GM04504 (cell line): Measurements from ENCODE around the gene CETP.
"Not testable (repeated sequence)": the region's sequence is repeated elsewhere in the genome, so short reads cannot be mapped to it uniquely, and the experiment has no call there.

Experiments used
- DNase-seq: peaks from one replicate; pipeline ENCODE4 v3.0.0-alpha.2; 2012; ENCODE audit warnings: low read depth

The CETP gene

DNA sequence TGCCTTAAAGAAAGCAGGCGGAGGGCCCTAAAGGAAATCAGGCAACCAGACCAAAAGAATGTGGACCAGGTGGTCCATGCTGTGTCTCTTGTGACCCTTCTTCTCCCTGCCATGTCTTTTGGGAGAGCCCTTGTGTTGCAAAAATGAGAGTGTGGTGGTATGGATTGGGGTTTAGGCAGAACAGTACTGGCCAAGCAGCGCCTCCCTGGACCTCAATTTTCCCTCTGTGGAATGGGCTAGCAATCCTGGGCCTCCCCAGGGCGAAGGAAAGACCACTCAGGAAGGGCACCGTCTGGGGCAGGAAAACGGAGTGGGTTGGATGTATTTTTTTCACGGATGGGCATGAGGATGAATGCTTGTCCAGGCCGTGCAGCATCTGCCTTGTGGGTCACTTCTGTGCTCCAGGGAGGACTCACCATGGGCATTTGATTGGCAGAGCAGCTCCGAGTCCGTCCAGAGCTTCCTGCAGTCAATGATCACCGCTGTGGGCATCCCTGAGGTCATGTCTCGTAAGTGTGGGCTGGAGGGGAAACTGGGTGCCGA is 20.1 kb downstream of the CETP start:
- DNase-seq = no peak

GRCh38 chr16:56982695-56983094 is 20.9 kb downstream of the CETP start:
- DNase-seq = no peak

- DNase-seq = no peak
Measured at GRCh38 chr16:56983211-56983751, 21.5 kb downstream of the CETP start.

DNA sequence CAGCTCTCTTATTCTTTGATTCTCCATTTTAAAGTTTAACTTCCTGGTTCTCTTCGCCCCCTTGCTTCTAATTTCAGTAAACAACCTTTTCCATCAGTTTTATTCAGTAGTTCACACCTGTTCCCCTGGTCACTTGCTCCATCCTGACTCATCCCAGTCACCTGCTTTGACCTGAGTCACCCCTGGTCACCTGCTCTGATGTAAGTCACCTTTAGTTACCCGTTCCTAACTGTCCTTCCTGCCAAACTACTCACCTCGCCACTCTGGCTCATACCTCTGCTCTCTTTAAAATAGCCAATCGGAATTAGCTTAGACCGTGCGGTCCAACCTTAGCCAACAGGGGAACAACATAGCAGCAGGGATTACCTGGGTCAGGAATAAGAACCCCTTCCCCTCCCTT is 22.9 kb downstream of the CETP start:
- DNase-seq = no peak

- peak; percentile 75 for DNase-seq
Measured at GRCh38 chr16:56985288-56985961, 23.7 kb downstream of the CETP start.

- no peak for DNase-seq
Measured at GRCh38 chr16:56985962-56986360, 24.2 kb downstream of the CETP start.

DNA sequence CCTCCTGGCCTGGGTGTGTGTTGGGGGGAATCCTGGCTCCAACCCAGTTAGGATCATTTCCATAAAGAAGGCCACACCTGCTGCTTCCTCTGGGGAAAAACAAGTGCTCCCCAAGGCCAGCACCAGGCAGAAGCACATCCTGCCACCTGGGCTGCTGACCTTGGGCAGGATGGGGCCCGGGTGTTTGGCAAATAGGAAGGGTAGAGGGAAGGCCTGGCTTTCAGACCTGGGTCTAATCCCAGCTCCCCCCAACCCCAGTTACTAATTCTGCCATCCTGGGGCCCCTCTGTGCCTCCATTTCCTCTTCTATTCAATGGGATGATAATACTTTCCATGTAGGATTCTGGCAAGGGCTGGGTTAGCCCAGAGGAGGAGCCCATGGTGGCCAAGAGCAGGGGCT is 24.6 kb downstream of the CETP start:
- no peak for DNase-seq

GRCh38 chr16:56986908-56987307 is 25.2 kb downstream of the CETP start:
- DNase-seq = not testable (repeated sequence)

DNA sequence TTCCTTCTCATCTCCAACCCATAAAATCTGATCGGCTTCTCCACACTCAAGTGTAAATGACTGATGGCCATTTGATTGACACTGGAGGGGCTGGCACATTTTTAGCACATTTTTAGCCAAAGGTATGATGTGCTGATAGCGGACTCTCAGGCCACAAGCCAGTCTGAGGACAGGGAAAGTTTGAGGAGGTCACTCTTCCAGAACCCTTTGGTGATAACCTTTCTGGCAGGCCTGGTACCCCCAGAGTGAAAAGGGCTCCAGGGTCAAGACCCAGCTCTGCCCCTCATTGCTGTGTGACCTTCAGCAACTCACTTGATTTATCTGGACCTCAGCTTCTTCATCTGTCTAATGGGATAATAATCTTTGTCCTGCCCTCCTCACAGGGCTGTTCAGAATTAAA is 25.9 kb downstream of the CETP start:
- no peak for DNase-seq

GRCh38 chr16:56988161-56988947 is 26.6 kb downstream of the CETP start:
- no peak for DNase-seq

DNA sequence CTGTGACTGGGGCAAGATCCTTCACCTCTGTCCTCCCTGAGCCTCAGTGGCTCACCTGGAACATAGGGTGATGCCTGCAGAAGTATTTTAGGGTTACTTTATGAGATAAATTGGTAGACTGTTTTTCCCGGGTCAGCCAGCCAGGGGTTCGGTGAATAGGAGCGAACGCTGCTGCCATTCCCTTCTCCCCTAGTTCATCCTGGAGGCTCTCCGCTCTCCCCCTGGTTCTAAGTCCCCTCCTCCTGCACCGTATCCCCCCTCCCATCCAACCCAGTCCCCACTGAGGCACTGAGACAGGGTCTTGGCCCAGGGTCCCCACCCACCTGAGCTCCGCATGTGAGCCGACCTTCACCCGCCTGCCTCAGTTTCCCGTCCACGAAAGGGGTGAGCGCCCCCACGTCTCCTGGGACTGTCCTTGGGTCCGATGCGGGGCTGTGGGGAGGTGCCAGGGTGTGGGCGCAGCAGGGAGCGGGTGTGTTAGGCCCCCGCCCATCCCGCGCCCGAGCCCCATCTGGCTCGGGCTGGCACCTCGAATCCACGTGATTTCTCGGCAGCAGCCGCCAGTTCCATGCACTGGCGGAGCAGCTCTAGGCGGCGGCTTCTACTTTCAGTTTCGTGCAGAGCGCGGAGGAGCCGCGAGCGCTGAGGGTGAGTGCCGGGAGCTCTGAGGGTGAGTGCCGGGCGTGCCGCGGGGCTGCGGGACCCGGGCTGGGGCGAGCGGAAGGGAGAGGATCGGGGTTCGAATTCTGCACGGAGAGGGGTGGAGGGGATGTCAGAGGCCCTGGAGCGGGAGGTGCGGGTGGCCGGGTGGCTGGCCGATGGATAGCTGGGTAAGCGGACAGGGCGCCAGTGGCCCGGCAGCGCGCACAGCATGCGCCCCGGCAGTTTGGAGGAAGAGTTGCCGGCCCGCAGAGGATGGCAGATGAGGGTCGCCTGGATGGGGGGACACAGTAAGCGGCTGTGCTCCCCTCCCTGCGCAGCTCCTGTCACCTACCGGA is 27.5 kb downstream of the CETP start, which contains the start of gene NLRC5:
NLRC5 (plus strand) TSS at position 610 of the 998 bp plus-strand sequence. CDS start 31,156 bp downstream, outside the sequence.
- DNase-seq = peak; percentile 62

DNA sequence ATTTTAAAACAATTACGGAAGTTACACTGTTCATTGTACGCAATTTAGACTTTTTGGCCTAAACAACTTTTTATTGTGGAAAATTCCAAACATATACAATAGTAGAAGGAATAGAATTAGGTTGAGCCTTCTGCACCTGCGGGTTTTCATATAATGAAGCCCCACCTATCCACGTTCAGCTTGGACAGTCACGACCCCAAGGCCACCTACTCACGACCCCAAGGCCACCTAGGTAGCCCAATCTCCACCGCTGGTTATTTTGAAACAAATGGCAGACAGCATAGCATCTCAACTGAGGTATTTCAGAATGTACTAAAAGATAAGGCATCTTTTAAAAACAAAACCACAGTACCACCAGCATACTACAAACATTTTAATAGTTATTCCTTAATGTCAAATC is 28.2 kb downstream of the CETP start:
- no peak for DNase-seq

DNA sequence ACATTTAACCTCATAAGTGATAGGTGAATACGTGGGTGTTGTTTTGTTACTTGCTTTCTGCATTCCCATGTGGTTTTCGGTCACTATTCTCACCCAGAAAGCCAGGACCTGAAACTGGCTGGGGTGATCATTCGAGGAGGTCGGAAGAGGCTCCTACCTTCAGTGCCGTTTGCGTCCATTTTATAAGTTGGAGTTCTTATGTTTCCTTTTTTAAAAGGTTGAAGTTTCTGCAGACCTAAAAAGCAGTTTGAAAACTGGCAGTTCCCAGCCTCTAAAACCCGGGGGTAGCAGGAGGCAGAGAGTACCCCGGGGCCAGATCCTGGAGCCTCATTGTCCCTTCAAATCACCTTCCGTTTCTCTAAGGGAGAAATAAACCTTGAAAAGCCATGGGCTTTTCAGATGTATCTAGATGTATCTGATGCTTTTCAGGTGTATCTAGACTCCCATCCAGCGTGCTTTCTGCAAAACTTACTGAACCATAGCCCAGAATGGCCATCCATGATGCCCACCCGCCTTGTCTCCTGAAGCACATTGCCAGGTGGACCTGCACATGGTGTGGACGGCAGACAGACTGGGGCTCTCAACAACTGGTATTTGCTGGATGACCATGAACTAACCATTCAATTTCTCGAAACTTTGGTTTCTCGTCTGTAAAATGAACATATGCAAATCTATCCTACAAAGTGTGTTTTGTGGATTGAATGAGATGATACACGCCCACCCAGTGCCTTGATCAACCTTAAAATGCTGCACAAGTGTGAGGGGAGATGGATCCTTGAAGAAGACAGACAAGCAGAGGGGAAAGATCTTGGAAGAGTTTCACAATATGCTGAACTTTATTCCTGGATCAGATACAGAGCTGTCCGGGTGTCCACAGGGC is 28.9 kb downstream of the CETP start:
- no peak for DNase-seq

DNA sequence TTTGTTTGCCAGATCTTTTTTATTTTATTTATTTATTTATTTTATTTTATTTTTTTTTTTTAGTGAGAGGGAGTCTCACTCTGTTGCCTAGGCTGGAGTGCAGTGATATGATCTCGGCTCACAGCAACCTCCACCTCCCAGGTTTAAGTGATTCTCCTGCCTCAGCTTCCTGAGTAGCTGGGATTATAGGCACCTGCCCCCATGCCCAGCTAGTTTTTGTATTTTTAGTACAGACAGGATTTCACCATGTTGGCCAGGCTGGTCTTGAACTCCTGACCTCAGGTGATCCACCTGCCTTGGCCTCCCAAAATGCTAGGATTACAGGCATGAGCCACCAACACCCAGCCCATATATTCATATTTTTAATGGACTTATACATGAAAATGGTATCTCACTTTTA is 30.7 kb downstream of the CETP start:
- DNase-seq = not testable (repeated sequence)

DNA sequence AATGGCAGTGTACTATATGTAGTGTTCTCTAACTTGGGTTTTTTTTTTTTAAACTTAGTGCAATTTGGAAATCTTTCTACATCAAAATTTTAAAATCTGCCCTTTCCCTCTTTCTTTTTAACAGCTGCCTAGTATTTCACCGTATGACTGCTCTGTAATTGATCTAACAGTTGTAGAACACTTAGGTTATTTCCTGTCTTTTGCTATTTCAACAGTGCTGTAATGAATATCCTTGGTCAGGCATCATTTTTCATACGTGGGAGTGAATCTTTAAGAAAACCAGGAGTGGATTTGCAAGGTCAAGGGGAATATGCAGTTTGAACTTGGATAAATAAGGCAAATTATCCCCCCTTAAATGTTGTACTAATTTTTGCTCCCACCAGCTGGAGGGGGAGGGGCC is 31.5 kb downstream of the CETP start:
- no peak for DNase-seq

DNA sequence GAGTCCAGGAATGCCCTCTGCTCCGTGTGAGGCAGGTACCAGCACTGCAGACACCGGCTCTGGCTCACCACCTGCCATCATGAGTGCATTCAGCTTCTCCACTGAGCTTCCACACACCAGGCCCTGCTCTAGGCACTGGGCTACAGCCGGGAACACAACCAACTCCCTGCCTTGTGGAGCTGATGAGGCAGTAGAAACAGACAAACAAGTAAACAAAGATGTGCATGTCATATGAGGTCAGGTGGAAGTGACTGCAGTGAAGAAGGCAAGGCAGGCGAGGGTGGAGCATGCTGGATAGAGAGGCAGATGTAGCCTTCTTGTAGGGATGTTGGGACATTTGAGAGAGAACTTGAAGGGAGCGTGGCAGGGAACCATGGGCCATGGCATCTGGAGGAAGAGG is 32.6 kb downstream of the CETP start:
- DNase-seq = no peak

- no peak for DNase-seq
Measured at GRCh38 chr16:56995136-56995805, 33.5 kb downstream of the CETP start.

- DNase-seq = no peak
Measured at GRCh38 chr16:56997264-56997663, 35.5 kb downstream of the CETP start.

- no peak for DNase-seq
Measured at GRCh38 chr16:56997931-56998330, 36.2 kb downstream of the CETP start.

GRCh38 chr16:56998352-56998751 is 36.6 kb downstream of the CETP start:
- DNase-seq = no peak
